DMS53 treated with DMSO at 0.1 percent for 48 hours (cell line): ENCODE data around the gene RCOR1.

ENCODE experiments used
- DNase-seq: peaks from one replicate; lab custom pipeline; 2025; ENCODE audit not compliant: unreplicated experiment; lab: John Stamatoyannopoulos, UW

Gene RCOR1

DNA sequence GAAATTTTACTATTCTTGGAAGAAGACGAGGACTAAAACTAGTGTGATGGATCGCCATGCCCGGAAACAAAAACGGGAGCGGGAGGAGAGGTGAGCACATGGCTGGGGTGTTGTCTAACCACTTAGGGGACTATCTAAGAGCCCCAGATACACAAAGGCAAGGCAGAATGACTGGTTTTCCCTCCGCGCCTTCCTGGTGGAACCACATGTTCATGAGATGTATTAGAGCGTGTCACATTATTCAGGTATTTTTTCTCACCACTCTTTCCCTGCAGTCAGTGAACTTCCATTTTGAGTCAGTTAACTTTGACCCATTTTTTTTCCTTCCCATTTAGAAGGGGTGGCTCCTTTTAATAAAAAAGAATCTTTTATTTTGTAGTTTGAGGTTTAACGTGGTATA lies 116.0 kb downstream of the RCOR1 start:
- no peak for DNase-seq

DNA sequence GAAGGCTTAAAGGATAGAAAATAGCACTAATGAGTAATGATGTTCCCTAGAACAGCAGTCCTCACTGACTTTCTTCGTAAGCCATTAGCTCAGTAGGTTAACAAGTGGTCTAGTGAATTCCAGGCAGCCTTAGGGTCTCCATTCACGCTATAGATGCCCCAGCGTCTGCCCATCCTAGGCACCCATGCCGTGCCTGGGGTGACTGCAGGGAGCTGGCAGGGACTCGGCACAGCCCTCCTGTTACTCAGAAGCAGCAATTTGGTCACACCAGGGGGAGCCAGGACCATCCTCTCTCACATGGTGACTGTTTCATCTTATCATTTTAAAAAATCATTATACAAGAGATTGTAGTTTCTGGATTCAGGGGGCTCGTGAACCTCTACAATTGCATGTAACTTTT lies 118.8 kb downstream of the RCOR1 start:
- no peak for DNase-seq

DNA sequence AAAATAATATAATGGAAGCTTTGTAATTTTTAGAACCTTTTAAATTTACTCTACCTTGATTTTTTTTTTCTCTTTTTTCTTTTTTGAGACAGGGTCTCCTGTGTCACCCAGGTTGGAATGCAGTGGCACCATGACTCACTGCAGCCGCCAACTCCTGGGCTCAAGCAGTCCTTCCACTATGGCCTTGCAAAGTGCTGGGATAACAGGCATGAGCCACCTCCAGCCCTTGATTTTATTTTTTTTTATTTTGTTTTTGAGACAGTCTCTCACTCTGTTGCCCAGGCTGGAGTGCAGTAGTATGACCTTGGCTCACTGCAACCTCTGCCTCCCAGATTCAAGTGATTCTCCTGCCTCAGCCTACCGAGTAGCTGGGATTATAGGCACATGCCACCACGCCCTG lies 119.5 kb downstream of the RCOR1 start:
- DNase-seq, result no peak

DNA sequence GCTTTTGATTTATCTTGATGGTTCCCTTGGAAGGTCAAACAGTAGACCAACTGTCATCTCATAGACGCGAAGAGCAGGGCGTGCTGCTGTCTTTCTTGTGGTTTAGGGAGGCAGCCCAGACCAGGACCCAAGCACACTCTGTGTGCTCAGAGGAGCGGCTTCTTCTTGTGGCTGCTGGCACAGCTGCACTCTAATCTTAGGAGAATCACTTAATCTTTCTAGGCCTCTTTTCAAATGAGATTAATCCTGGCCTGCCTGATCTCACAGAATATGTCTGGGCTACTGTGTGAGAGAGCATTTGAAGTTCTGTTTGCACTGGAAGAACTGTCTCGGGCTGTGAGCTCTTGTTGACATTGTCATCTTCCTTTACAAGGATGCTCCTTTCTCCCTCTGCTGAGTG lies 124.8 kb downstream of the RCOR1 start:
- DNase-seq, result no peak

DNA sequence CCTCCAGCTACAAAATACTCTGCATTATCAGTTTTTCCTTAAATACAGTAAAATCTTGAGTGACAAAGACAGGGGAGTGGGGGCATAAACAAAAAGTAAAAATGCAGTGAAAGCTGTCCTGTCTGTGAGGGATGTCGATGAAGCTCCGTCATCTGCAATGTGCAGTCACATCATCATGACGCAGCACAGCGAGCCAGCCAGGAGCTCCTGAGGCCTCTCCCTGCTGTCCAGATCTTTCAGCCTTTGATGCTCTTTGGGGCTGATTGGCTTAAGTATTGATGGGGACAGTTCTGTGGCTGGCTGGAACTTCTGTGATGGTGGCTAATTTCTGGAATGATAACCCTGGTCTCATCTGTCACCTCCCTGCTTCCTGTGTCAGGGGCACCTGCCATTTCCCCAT lies 130.2 kb downstream of the RCOR1 start:
- no peak for DNase-seq

DNA sequence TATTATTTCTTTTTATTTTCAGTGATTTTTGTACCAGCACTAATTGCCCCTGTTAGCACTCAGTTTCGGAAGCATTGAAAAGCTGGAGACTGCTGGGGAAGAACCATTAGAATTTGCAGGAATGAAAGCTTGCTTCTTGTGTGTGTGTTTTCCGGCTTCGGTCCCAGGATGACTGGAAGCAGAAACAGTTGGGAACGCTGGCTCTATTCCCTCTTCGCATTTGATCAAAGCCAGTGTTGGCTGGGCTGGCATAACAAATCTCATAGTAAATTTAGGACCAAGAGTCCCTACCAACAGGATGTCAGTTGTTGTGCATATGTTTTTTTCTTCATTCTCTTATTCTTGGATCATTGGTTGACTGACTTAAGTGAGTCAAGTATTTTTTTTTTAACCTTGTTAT lies 131.2 kb downstream of the RCOR1 start:
- no peak for DNase-seq

DNA sequence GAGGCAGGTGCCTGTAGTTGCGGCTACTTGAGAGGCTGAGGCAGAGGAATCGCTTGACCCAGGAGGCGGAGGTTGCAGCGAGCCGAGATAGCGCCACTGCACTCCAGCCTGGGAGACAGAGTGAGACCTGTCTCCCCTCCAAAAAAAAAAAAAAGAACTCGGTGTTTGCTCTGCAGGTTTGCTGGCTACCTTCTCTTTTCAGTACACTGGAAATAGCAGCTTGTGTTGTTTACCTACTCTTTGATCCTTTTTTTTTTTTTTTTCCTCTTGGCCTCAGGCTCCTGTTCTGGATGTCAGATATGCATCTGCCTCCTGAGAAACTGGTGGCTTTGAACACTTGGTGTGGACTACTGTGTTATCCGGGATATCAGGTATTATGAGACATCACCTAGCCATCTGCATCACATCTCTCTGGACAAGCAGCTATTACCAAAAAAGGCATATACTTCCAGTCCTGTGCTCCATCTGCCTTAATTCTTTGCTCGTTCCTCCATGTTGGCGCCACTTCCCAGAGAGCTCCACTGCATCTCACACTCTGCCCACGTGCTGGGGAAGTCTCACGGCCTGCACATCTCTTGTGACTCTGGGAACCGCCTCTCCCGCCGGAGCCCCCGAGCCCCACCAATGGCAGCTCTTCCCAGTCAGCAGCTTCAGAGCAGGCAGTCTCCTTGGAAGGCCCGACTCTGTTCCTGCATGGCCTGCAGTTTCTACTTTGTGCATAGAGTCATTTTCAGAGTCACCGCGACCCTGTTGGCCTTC lies 133.9 kb downstream of the RCOR1 start:
- peak; percentile 43 for DNase-seq

DNA sequence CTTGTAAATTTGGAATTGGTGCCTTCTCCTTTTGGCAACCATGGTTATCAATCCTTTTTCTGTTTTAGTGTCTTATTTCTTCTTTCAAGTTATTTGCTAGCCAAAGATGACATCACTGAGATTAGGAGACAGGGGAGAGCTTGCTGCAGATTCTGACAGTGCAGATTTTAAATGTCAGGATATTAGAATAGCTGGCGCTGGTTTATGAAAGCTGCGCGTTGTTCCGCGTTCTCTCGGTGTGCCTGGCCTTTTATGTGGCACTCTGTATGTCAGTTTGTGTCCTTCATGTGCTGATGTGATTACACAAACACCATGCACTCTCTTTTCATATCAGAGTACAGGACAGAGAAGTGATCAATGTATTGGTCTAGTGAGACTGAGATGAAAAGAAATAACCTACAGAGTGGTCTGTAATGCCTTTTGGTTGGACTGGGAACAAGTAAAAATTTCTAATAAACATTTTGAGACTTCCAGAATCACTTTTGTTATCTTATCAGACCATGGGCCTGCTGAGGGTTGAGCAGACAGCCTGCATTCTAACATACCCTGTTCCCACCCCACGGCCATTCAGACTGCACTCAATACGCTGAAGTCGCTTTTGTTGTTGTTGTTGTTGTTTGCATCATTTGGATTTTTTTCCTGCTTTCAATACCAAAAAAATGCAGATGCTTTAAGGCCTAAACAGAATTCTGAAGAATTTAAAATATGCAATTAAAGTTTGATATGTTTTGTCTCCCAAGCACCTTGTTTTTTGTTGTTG lies 135.1 kb downstream of the RCOR1 start:
- no peak for DNase-seq

DNA sequence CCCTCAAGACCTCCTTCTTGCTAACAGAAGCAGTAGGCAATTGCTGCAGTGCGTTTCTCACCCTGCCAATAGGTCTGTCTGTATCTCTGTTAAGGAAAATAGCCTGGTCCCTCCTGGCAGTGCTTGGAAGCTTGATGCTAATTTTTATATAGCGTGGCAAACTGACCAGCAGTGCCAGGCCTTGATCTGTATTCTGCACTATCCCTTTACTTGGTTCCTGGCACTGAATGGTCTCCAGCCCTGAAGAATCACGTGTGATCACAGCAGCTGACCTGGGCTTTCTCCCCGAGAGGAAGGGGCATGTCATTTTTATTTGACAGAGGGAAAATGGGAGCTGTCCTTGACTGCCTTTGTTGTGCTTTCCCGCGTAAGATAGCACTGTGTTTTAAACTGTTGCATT lies 136.1 kb downstream of the RCOR1 start:
- DNase-seq, result no peak

DNA sequence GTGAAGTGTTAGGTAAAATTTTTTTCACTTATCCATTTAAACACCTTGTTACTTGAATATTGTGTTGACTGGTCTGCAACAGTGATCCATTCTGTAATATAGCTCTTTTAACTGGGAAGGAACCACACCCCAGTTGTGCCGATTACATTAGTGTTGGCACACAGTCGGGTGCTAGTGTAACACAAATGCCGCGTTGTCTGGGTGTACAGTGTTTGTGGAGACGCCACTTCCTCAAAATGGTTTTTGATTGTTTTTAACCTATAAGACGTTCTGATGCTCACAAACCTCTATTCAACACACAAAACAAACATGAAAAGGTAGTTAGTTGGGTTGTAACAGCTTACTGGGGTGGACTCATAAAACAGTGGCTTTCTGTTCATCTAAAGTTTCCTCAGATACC lies 136.8 kb downstream of the RCOR1 start:
- no peak for DNase-seq

DNA sequence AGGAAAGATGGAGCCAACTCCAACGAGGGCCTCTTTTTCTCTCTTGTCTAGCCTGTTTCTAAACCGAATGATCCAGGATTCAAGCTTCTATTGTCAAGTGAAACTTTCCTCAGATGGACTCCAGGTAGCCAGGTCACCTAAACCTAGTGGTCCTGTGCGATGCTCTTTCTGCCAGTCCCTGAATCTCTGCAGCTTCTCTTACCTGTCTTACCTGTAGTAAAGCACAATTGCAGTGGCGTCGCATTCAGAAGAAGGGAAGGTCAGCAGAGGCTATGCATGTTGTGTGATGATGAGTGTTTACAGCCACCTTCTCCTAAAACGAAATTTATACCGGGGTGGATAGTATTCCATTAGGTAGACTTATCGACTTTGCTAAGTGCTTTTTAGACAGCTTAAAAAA lies 137.4 kb downstream of the RCOR1 start:
- DNase-seq, result no peak

DNA sequence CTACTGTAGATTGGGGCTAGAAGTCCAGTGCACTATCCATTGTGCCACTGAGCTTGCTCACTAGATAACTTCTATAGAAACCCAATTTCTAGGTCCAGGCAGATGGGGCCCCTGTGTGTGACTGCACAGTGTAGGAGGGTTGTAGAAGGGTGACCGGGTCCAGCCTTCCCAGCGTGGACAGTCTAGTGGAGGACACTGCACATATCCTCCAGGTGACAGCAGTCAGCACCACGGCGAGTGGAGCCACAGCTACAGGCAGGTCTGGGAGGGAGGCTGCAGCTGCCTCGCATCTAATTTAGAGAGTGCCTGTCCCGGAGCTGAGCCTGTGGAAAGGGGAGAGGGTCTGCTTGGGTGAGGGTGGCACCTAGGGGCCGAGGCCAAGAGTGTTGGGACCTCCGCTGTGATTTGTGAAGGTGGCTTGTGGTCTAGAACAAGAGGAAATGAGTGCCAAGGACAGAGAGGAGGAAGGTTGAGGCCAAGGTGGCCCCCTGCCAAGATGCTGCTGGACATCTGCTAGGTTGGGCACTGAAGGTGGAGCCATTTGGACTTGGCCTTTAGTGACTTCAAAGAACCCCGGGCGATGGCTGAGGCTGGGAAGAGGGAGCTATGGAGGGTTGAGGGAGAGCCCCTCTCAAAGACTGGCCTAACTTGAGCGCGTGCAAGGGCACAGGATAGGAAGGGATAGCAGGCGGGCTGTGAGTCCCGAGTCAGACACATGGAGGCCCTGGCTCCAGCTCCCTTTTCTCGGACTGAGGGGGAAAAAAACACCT lies 138.8 kb downstream of the RCOR1 start:
- no peak for DNase-seq

DNA sequence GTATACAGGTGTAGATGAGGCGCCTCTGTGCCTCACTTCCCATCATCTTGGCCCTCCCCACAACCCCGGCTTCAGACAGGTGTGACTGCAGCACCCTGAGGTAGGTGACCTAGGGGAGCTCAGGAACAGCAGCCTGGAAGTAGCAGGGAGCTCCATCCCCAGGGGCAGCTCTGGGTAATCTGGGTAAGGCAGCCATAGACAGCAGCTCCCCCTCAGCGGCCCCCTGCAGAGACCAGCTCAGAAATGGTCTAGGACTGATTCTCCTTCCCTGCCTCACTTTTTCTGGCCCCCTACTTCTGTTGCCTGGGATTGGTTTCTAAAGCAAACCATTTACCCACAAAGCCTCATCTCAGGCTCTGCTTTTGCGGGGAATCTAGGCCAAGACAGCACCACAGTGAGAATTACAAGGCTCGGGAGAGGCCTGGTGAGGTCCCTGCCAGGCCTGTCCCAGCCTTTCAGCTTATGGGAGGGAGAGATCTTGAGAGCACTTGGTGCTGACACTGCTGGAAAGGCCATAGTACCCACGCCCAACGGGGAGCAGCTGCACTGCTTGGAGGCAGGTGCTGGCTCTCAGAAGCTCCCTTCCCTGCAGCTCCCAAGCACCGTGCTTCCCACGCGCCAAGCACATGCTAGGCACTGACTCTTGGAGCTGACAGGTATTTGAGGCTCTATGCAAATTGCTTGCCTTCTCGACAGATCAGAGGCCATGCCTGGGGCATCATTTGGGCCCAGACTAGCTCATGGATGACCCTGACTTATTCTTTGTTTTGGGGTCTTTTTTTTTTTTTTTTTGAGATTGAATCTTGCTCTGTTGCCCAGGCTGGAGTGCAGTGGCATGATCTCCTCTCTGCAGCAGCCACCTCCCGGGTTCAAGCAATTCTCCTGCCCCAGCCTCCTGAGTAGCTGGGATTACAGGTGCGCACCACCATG lies 139.7 kb downstream of the RCOR1 start:
- no peak for DNase-seq

DNA sequence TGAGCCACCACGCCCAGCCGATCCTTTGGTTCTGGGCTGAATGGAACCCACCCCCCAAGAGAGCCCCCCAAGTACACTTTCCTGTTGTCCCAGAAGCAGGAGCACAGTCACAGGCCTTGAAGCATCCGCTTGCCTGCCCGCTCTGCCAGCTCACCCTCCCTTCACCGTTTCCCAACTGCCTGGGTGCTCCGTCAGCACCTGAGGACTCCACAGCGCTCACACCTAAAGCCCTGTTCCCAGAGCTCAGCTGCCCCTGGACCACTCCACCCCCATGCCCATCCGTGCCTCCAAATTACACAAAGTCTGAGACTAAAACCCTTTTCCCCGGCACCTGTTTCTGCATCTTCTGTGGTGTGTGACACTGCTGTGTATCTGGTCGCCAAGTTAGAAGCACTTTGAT lies 140.5 kb downstream of the RCOR1 start:
- no peak for DNase-seq

DNA sequence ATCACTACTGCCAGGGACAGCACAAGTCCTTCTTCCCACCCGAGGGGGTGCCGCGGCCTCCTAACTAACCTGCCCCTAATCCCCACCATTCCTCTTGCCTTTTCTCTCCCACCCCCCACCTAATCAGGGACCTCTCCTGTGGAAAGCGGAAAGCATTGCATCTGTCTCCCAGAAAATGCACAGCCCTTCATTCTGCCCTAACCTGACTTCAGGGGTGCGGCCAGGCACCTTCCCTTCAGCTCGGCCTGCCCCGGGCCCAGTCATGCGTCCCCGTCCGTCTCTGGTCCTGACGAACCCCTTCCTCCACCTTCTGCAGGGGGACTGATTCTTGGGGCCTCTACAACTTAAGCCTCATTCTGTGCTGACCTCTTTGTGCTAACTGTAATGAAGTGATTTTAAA lies 140.9 kb downstream of the RCOR1 start:
- no peak for DNase-seq

DNA sequence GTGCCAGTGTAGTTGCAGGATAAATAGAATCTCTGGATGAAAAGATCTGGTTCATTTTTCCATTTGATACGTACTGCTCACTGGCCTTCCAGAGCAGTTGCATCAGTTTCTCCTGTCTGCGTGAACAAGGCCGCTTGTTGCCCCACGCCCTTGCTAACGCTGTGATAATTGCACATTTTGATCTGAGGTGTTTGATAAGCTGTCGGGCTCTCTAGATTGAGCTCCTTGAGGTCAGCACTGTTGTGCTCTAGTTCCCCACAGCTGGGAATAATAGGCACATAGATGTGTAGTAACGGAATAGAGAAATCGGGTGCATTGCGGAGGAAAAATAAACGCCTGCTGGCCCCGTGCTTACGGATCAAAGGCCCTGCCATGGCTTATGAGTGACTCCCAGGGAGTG lies 142.0 kb downstream of the RCOR1 start:
- no peak for DNase-seq

DNA sequence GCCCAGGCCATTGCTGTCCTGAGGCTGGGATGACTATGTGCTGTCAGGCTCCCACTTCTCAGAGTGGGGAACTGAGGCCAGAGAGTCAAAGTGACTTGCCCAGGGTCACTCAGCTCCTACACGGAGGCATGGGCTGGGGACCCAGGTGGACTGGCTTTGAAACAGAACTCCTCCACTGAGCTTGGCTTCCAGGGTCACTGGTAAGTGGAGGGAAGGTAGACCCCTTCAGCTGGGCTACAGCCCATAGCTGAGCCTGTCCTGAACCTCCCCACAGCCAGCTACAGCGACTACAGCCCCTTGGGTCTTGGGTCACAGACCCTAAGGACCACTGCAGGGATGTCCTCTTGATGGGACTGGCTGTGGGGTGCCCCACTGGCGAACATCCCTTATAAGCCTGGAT lies 144.5 kb downstream of the RCOR1 start:
- no peak for DNase-seq

DNA sequence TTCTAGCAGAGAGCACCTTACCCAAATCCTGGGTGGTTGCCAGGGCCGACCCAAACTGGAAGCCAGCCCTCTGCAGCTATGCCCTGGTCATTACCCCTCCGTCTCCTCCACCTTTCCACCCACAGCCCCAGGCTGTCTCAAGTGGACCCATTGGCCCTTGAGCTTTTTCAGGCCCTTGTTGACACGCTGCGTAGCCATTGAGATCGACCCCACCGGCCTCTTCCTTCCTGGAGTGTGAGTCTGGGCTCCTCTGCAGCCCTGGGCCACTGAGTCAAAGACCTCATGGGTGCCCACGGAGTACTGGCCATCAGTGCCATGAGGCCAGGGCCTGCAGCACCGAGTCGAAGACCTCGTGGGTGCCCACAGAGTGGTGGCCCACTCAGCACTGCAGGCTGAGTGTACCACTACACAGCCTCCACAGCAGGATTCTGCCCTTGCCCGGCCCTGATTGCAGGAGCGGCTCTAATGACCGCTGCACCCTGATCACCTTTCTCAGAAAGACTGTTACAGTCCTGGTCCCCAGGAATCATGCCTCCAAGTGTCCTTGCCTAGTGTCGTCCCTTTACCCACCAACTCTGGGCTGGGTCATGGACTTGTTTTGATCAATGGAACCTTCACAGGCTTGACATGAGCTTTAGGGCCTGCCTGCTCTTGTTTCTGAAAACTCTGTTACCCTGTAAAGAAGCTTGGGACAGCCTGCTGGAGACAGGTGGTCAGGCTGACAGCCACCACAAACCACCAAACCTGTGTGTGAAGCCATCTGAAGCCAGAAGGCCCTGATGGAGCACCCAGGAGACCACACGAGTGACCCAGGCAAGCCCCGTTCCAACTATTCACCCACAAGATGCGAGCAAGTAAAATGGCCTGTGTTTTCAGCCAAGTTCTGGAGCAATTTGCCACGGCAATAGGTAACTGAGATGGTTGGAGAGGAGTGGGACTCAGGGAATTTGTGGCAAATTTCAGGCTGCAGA lies 145.2 kb downstream of the RCOR1 start:
- no peak for DNase-seq

DNA sequence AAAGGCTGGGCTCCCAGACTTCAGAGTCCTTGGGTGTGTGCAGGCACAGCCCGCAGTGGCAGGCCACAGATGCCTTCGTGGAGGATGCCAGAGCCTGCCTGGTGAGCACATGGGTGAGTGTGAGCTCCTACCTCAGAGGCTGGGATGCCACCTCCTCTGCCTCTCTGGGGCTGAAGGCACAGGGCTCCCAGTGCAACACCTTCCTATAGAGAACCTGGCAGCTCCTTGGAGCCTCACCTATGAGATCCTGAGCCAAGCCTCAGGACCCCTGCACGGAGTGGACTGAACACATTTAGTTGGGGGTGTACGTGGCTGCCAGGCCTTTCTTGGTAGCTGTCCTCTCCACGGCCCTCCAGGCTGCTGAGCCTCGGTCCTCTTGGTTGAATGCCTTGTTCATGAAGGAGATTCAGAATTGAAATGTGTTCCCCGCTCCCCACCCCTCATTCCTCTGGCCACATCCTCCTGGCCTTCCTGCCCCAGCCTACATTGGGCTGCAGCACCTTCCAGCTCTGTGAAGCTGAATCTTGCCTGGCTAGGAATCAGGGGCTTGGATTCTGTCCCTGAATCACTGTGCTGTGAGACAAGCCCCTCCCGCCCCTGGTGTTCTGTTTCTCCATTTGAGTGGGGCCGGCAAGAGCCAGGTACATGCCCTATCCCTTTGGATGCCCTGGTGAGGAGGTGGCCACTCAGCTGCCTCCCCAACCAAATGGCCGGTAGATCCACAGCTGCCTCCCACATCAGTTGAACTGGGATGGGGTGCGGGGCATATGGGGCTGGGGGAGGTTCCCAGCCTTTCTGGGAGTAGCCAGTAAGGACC lies 146.1 kb downstream of the RCOR1 start:
- no peak for DNase-seq
